Measurements from ENCODE around the gene NUTM2F.
"Not testable (repeated sequence)": the region's sequence is repeated elsewhere in the genome, so short reads cannot be mapped to it uniquely, and the experiment has no call there.

NUTM2F gene

GRCh38 chr9:94328544-94328943, at the start of gene NUTM2F:
TSS of gene NUTM2F (minus strand) at chr9:94328644. CDS start at chr9:94328623, 21 bp downstream.
- DNase-seq (ENCODE audit: insufficient read length, low spot score); FAIRE-seq: not testable (repeated sequence)

GRCh38 chr9:94375197-94375596, 46.8 kb upstream of the NUTM2F start:
- not testable (repeated sequence) for FAIRE-seq; DNase-seq (ENCODE audit: insufficient read length, low spot score)

GRCh38 chr9:94374176-94375056, 46.0 kb upstream of the NUTM2F start:
- FAIRE-seq = peak; percentile 52

GRCh38 chr9:94373779-94374175, 45.3 kb upstream of the NUTM2F start:
- not testable (repeated sequence) for FAIRE-seq; DNase-seq (ENCODE audit: insufficient read length, low spot score)

More at GRCh38 chr9:94374176-94375056, 46.0 kb upstream of the NUTM2F start:
- DNase-seq (ENCODE audit: insufficient read length, low spot score) = peak; percentile 46

- FAIRE-seq; DNase-seq (ENCODE audit: insufficient read length, low spot score): not testable (repeated sequence)
These were observed 41.8 kb upstream of the NUTM2F start for GRCh38 chr9:94370266-94370665.

- DNase-seq (ENCODE audit: insufficient read length, low spot score); FAIRE-seq: not testable (repeated sequence)
These were observed 35.7 kb upstream of the NUTM2F start for GRCh38 chr9:94364093-94364614.

- not testable (repeated sequence) for FAIRE-seq; DNase-seq (ENCODE audit: insufficient read length, low spot score)
These were observed 28.7 kb upstream of the NUTM2F start for GRCh38 chr9:94357158-94357557.

- FAIRE-seq; DNase-seq (ENCODE audit: insufficient read length, low spot score): not testable (repeated sequence)
These were observed 23.7 kb upstream of the NUTM2F start for GRCh38 chr9:94351901-94352723.

- DNase-seq (ENCODE audit: insufficient read length, low spot score); FAIRE-seq: not testable (repeated sequence)
These were observed 20.3 kb upstream of the NUTM2F start for GRCh38 chr9:94348754-94349153.

- DNase-seq (ENCODE audit: insufficient read length, low spot score); FAIRE-seq: not testable (repeated sequence)
These were observed 19.0 kb upstream of the NUTM2F start for GRCh38 chr9:94347451-94347850.

GRCh38 chr9:94341703-94342102, 13.3 kb upstream of the NUTM2F start:
- FAIRE-seq; DNase-seq (ENCODE audit: insufficient read length, low spot score): not testable (repeated sequence)

- not testable (repeated sequence) for FAIRE-seq; DNase-seq (ENCODE audit: insufficient read length, low spot score)
These were observed 12.3 kb upstream of the NUTM2F start for GRCh38 chr9:94340750-94341149.

GRCh38 chr9:94339657-94340056, 11.2 kb upstream of the NUTM2F start:
- DNase-seq (ENCODE audit: insufficient read length, low spot score); FAIRE-seq: not testable (repeated sequence)

- not testable (repeated sequence) for DNase-seq (ENCODE audit: insufficient read length, low spot score); FAIRE-seq
These were observed 10.3 kb upstream of the NUTM2F start for GRCh38 chr9:94338723-94339122.

- DNase-seq (ENCODE audit: insufficient read length, low spot score); FAIRE-seq: not testable (repeated sequence)
These were observed 8.0 kb upstream of the NUTM2F start for GRCh38 chr9:94336445-94336844.

- not testable (repeated sequence) for FAIRE-seq; DNase-seq (ENCODE audit: insufficient read length, low spot score)
These were observed 2.9 kb downstream of the NUTM2F start for GRCh38 chr9:94325583-94325982.

GRCh38 chr9:94323153-94323798, 5.2 kb downstream of the NUTM2F start:
- DNase-seq (ENCODE audit: insufficient read length, low spot score) = not testable (repeated sequence)
- peak; percentile 57 for FAIRE-seq

GRCh38 chr9:94322342-94322940, 6.0 kb downstream of the NUTM2F start:
- not testable (repeated sequence) for FAIRE-seq; DNase-seq (ENCODE audit: insufficient read length, low spot score)

GRCh38 chr9:94317949-94318657, 10.3 kb downstream of the NUTM2F start:
- DNase-seq (ENCODE audit: insufficient read length, low spot score); FAIRE-seq: not testable (repeated sequence)

All from HTR-8/SVneo (cell line).